ENCODE measurements around the gene CCL3.
"Not testable (repeated sequence)": the region's sequence is repeated elsewhere in the genome, so short reads cannot be mapped to it uniquely, and the experiment has no call there.

The CCL3 gene

GRCh38 chr17:36114971-36115648 is 25.2 kb upstream of the CCL3 start:
- DNase-seq: not testable (repeated sequence)

- DNase-seq: not testable (repeated sequence)
Observed at GRCh38 chr17:36113131-36113530, 23.2 kb upstream of the CCL3 start.

- DNase-seq: no peak
Observed at GRCh38 chr17:36112572-36112971, 22.6 kb upstream of the CCL3 start.

- DNase-seq: no peak
Observed at GRCh38 chr17:36111068-36111490, 21.1 kb upstream of the CCL3 start.

GRCh38 chr17:36108265-36108664 is 18.3 kb upstream of the CCL3 start:
- DNase-seq: not testable (repeated sequence)

- no peak for DNase-seq
Observed at GRCh38 chr17:36107660-36108059, 17.7 kb upstream of the CCL3 start.

- DNase-seq: no peak
Observed at GRCh38 chr17:36106493-36106835, 16.5 kb upstream of the CCL3 start.

GRCh38 chr17:36105781-36106492 is 16.0 kb upstream of the CCL3 start:
- DNase-seq: no peak

GRCh38 chr17:36104701-36105181 is 14.8 kb upstream of the CCL3 start:
- no peak for DNase-seq

GRCh38 chr17:36104246-36104645 is 14.3 kb upstream of the CCL3 start:
- not testable (repeated sequence) for DNase-seq

GRCh38 chr17:36103401-36103975 is 13.5 kb upstream of the CCL3 start, which contains the start of gene CCL4:
TSS of gene CCL4 (plus strand) at chr17:36103827. CDS start at chr17:36103906, 79 bp downstream.
- DNase-seq: not testable (repeated sequence)

GRCh38 chr17:36099004-36099403 is 9.1 kb upstream of the CCL3 start:
- not testable (repeated sequence) for DNase-seq

GRCh38 chr17:36095992-36096391 is 6.0 kb upstream of the CCL3 start:
- DNase-seq: no peak

- no peak for DNase-seq
Observed at GRCh38 chr17:36094746-36095145, 4.8 kb upstream of the CCL3 start.

GRCh38 chr17:36094232-36094631 is 4.3 kb upstream of the CCL3 start:
- DNase-seq: no peak

GRCh38 chr17:36092715-36093114 is 2.8 kb upstream of the CCL3 start:
- not testable (repeated sequence) for DNase-seq

GRCh38 chr17:36092230-36092629 is 2.3 kb upstream of the CCL3 start:
- no peak for DNase-seq

GRCh38 chr17:36089339-36089865 is 541 bp downstream of the CCL3 start:
- no peak for DNase-seq

- DNase-seq: no peak
Observed at GRCh38 chr17:36088670-36089338, 1.1 kb downstream of the CCL3 start.

- DNase-seq: not testable (repeated sequence)
Observed at GRCh38 chr17:36087897-36088572, 1.9 kb downstream of the CCL3 start.

GRCh38 chr17:36087471-36087870 is 2.5 kb downstream of the CCL3 start:
- DNase-seq: not testable (repeated sequence)

GRCh38 chr17:36086791-36087190 is 3.2 kb downstream of the CCL3 start:
- DNase-seq: no peak

All from effector CD8-positive, alpha-beta T cell (primary cell).